Neural crest cell (in vitro differentiated cells): ENCODE results near the gene F13A1. TPM values are rescaled to one million over a fixed set of nuclear protein-coding genes. Genes with fewer than 3 reads are reported as not detected.

ENCODE experiments used
- DNase-seq: peaks from one replicate; pipeline ENCODE4 v3.0.0; 2021; ENCODE audit warnings: low read depth, mixed read lengths, low spot score
- H3K27ac Mint-ChIP-seq: one replicate; pipeline ENCODE4 v1.8.0; 2021; ENCODE audit warnings: mild to moderate bottlenecking, mixed read lengths; ENCODE audit not compliant: unreplicated experiment
- H3K27me3 Mint-ChIP-seq: 2 replicates; pipeline ENCODE4 v1.8.0; 2021; ENCODE audit warnings: low read depth, mild to moderate bottlenecking, mixed read lengths
- H3K36me3 Mint-ChIP-seq: 2 replicates; pipeline ENCODE4 v1.8.0; 2021; ENCODE audit warnings: low read depth, mild to moderate bottlenecking, mixed read lengths
- H3K4me1 Mint-ChIP-seq: 2 replicates; pipeline ENCODE4 v1.8.0; 2021; ENCODE audit warnings: mixed read lengths
- H3K4me3 Mint-ChIP-seq: one replicate; pipeline ENCODE4 v1.8.0; 2021; ENCODE audit warnings: mild to moderate bottlenecking, mixed read lengths
- H3K9me3 Mint-ChIP-seq: 2 replicates; pipeline ENCODE4 v1.8.0; 2021; ENCODE audit warnings: mixed read lengths
- total RNA-seq: library from RNA; stranded (reverse); gene quantifications from 2 replicates; pipeline ENCODE4 v1.2.1, GENCODE V29; 2021
- TF ChIP-seq, protein P1 (sequence below): fragments of 200-600 bp; sonication (generic); conservative IDR thresholded peaks from 2 replicates; pipeline ENCODE4 v1.5.0; 2021; ENCODE audit warnings: antibody characterized with exemption, mild to moderate bottlenecking

Gene F13A1
- total RNA-seq, 1 donor from 2014 or later: 0.70 TPM

DNA sequence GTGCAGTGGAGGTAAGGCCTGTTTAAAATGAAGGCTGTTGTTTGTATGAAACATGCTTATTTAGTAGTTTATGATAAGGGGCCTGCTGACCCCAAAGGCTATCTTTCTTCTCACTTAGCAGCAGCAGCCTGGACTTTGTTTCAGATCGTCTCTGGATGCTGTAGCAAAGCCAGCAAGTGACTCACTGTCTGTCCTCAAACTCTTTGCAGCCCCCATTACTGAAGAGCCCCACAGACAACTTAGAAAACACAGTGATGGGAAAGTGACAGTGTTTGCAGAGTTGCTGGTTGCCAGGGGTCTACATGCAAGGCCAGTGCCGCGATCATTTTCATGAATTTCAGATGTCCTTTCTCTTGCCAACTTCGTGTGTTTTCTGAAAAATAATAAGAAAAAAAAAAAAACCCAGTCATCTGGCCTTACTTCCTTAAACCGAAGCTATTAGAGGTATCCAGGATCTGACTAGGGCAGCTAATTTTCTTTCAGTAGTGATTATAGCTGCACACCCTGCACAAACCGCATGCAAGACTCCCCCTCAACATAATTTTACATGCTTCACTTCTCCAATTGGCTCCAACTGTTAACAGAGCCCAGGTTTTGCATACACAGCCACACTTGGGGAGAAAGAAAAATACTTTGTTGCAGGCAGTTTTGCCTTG is 11.6 kb upstream of the F13A1 start:
- Mint-ChIP-seq H3K9me3 (no peaks in the 10 kb centered on the region), H3K27me3 (no peaks in the 10 kb centered on the region), H3K4me3 (no peak overlapping the region), H3K36me3 (no peaks in the 10 kb centered on the region), H3K27ac (no peak overlapping the region), H3K4me1 (peaks cover 21% of the 10 kb centered on the region)
- DNase-seq: no peak
- TF ChIP-seq, protein P1, sequence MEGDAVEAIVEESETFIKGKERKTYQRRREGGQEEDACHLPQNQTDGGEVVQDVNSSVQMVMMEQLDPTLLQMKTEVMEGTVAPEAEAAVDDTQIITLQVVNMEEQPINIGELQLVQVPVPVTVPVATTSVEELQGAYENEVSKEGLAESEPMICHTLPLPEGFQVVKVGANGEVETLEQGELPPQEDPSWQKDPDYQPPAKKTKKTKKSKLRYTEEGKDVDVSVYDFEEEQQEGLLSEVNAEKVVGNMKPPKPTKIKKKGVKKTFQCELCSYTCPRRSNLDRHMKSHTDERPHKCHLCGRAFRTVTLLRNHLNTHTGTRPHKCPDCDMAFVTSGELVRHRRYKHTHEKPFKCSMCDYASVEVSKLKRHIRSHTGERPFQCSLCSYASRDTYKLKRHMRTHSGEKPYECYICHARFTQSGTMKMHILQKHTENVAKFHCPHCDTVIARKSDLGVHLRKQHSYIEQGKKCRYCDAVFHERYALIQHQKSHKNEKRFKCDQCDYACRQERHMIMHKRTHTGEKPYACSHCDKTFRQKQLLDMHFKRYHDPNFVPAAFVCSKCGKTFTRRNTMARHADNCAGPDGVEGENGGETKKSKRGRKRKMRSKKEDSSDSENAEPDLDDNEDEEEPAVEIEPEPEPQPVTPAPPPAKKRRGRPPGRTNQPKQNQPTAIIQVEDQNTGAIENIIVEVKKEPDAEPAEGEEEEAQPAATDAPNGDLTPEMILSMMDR: no peak

DNA sequence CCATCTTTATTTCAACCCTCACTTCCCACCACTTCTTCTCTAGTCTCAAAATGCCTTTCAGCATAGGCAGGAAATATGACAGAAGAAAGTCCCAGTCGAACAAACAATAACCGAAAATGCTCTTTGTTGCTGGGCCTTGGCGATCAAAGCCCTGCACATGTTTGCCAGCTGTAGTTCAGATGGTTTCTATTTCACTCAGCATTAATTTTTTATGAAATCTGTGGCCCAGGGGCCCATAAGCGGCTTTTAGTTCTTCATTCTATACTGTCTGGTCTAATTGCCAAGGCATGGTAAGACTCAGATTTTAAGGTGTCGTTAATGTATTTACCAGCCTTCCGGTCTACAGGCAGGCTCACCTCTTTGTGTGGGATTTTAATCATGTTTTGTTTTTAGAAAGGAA is 10.9 kb upstream of the F13A1 start:
- Mint-ChIP-seq H3K4me3 (no peak overlapping the region), H3K9me3 (no peaks in the 10 kb centered on the region), H3K27ac (no peak overlapping the region), H3K27me3 (no peaks in the 10 kb centered on the region), H3K36me3 (no peaks in the 10 kb centered on the region), H3K4me1 (peaks cover 21% of the 10 kb centered on the region)
- TF ChIP-seq, protein P1: no peak
- no peak for DNase-seq

DNA sequence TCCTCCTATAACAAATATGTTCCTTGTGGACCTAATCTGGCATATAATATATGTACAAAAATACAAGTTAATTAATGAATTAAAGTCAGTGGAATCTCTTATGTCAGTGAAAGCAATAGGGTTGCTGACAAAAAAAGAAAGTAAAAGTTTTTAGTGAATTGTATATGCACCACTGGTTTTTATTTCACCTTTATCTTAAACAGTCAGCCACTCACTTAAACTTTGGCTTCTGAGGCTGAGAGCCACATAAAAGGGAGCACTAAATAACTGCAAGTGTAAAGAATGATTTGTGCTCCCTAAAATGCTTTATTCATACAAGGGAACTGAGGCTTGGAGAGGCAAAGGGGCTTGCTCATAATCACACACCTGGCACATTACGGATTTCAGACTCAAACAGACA is 9.9 kb upstream of the F13A1 start:
- no peak for DNase-seq
- no peak overlapping the region for H3K27ac Mint-ChIP-seq
- TF ChIP-seq, protein P1: no peak
- no peak overlapping the region for H3K4me3 Mint-ChIP-seq
- H3K36me3 Mint-ChIP-seq: no peaks in the 10 kb centered on the region
- peaks cover 21% of the 10 kb centered on the region for H3K4me1 Mint-ChIP-seq
- H3K9me3 Mint-ChIP-seq: no peaks in the 10 kb centered on the region
- H3K27me3 Mint-ChIP-seq: no peaks in the 10 kb centered on the region

DNA sequence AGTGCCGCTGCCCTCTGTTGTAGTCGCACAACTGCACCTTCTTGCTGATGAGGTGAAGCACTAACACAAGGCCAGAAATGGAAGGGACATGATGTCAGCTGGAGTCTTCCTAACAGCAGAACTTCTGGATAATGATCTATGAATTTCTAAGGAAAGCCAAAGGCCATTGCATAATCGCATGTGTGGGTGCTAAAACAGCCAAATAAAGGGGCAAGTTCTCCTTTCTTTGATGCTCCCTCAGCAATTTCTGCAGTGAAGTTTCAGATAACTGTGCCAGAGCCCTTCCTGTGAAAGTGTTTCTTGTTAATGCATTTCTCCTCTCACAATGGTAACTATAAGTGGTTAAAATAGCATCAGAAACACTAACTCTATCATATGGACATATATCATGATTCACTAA is 8.0 kb upstream of the F13A1 start:
- Mint-ChIP-seq H3K36me3 (no peaks in the 10 kb centered on the region), H3K4me3 (no peak overlapping the region), H3K27ac (no peak overlapping the region), H3K9me3 (no peaks in the 10 kb centered on the region), H3K27me3 (peaks cover 5% of the 10 kb centered on the region), H3K4me1 (peaks cover 20% of the 10 kb centered on the region)
- no peak for DNase-seq
- TF ChIP-seq, protein P1: no peak

DNA sequence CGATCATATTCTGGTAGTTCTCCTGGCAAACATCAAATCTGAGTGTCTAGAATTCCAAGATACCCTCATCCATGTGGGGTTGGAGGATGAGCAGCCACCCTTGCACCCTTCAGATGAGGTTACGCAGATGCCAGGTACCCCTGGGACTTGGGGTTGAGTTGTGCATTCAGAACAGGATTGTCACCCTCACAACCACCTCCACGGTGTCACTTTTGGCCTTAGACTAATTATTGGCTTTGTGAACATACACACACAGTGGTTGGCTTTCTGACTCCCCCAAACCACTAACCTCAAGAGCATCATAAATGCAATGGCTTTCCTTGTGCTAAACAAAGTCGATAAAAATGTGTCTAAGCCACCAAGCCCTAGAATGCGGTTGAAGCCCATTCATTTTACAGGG is 2.9 kb upstream of the F13A1 start:
- H3K4me1 Mint-ChIP-seq: peaks cover 17% of the 10 kb centered on the region
- TF ChIP-seq, protein P1: no peak
- peaks cover 56% of the 10 kb centered on the region for H3K27me3 Mint-ChIP-seq
- DNase-seq: no peak
- H3K9me3 Mint-ChIP-seq: no peaks in the 10 kb centered on the region
- H3K4me3 Mint-ChIP-seq: no peak overlapping the region
- no peak overlapping the region for H3K27ac Mint-ChIP-seq
- H3K36me3 Mint-ChIP-seq: no peaks in the 10 kb centered on the region

DNA sequence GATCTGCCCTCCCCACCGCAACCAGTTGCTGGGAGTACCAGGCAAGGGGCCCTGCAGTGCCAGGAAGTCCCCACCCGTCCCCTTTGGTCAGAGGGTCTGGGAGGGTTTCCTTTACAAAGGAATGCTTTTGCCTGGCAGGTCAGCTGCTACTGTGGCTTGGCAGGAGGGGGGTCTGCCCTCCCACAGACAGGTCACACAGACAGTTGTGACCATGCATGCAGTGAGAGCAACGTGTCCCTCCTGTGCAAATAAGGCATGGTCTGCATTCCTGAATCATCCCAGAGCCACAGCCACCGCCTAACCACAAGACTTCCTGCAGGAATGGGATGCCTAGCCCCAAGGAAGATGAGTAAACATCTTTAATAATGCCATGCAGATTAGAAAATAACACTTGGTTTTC is 439 bp upstream of the F13A1 start:
- Mint-ChIP-seq H3K4me3 (no peak overlapping the region), H3K27me3 (peaks cover 72% of the 10 kb centered on the region), H3K9me3 (no peaks in the 10 kb centered on the region), H3K27ac (no peak overlapping the region), H3K36me3 (no peaks in the 10 kb centered on the region), H3K4me1 (peaks cover 23% of the 10 kb centered on the region)
- DNase-seq: no peak
- TF ChIP-seq, protein P1: no peak
